ENCODE results near the gene OR2M7.
"Not testable (repeated sequence)": the region's sequence is repeated elsewhere in the genome, so short reads cannot be mapped to it uniquely, and the experiment has no call there.

The OR2M7 gene, protein sequence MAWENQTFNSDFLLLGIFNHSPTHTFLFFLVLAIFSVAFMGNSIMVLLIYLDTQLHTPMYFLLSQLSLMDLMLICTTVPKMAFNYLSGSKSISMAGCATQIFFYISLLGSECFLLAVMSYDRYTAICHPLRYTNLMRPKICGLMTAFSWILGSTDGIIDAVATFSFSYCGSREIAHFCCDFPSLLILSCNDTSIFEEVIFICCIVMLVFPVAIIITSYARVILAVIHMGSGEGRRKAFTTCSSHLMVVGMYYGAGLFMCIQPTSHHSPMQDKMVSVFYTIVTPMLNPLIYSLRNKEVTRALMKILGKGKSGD

DNA sequence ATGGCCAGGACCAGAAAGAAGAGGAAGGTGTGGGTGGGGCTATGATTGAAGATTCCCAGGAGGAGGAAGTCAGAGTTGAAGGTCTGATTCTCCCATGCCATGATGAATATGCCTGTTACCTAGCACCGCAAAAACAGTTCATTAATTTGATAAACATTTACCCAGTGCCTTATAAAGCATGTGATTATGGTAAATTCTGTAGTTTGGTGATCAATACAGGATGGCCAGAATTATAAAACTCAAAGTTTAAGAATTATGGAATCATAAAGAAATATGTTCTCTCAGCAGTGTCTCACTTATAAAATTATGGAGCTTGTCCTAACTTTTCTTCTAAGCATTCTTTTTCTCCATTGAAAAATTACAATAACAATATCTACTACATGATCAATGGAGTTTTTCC is at the start of gene OR2M7:
OR2M7 (minus strand) TSS at position 101 of the 400 bp plus-strand sequence; CDS start at position 101, 0 bp downstream.
- DNase-seq (ENCODE audit: low read depth, low spot score) = no peak

DNA sequence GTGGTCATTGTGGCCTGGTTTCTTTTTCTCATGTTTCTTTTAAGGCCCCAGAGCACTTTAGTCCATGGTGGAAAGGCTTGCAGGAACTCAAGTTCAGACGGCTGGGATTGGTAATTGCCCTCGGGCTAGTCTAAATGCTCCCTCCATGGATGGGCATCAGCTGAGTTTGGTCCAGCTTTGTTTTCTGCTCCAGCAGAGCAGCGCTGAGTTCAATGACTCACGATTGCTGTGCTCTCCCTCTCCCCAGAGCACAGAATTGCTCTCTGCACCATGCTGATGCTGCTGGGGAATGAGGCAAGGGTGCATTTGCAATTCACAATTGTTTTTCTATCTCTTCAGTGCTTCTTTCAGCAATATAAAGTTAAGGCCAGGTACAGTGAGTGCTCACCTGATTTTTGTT is 49.4 kb upstream of the OR2M7 start:
- no peak for DNase-seq (ENCODE audit: low read depth, low spot score)

DNA sequence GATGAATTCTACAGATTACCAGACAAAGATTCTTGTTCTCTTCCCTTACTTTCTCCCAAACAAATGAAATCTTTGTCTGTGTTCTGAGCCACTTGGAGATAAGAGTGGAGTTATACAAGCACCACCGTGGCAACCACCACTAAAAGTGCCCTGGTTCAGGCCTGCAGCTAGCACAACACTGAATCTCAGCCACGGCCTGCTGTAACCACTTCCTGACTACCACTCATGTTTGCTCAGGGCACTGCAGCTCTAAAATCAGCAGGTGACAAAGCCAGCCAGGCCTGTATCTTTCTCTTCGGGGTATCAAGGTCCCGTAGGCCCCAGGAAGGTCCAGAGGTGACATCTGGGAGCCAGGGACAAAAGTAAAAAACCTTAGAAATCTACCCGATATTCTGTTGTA is 48.0 kb upstream of the OR2M7 start:
- DNase-seq (ENCODE audit: low read depth, low spot score) = no peak

- DNase-seq (ENCODE audit: low read depth, low spot score) = no peak
Observed at GRCh38 chr1:248366609-248367008, 42.2 kb upstream of the OR2M7 start.

DNA sequence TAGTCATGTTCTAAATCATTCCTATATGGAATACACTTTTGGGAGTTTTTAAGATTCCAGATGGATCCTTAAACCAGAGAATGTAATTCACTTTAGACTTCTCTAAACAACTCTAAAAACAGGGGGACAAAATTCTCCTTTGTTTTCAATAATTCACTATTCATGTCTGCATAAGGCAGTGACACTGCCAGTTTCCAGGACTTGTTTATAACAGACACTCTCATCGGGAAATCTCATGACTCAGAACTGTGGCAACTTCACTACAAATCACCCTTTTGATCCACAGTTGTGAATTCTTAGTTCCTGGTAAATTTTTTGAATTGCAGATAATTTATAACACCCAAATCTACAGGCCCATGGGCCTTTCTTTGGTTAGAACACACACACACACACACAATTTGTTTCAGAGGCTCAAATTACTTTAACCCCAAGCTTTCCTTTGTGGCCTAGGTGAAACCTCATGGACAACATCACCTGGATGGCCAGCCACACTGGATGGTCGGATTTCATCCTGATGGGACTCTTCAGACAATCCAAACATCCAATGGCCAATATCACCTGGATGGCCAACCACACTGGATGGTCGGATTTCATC is 36.9 kb upstream of the OR2M7 start, which contains the start of gene OR2T4:
OR2T4 (plus strand) TSS at position 545 of the 595 bp plus-strand sequence; CDS start at position 545, 0 bp downstream.
- no peak for DNase-seq (ENCODE audit: low read depth, low spot score)

DNA sequence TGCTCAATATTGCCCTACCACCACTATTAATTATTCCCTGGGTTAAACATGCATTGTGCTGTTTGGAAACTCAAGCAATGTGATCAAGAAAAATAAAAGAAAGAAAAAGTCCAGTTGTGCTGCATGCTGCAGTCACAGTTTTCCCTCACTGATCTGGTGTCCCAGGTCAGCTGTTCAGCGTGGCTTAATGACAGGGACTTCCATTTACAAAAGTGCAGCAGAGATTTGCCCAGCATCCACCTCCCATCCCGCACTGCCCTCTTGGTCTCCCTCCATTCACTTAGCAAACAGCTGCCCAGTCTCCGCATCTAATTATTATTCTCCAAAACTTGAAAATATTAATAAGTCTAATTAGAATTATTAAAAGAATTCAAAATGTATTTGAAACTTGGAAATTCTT is 35.0 kb upstream of the OR2M7 start:
- no peak for DNase-seq (ENCODE audit: low read depth, low spot score)

- no peak for DNase-seq (ENCODE audit: low read depth, low spot score)
Observed at GRCh38 chr1:248348475-248348874, 24.1 kb upstream of the OR2M7 start, which contains the start of gene OR14C36. OR14C36 (plus strand) TSS chr1:248348775; CDS start chr1:248348775, 0 bp downstream.

DNA sequence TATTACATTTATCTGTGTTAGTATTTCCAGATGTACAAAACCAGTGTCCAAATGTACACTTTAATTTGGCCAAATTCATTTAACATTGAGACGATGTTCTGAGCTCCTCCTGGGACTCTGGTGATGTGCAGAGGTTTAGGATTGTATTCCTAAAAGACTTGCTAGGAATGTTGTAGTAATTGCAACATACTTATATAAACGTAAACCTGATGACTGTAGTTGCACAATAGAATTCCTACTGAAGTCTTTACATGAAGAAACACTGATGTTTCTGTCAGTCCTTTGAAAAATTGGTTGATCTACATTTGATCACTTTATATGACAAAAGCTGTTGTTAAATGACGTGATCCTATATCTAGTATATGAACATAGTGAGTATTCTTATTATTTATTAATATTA is 19.1 kb upstream of the OR2M7 start:
- no peak for DNase-seq (ENCODE audit: low read depth, low spot score)

GRCh38 chr1:248316796-248317195 is 7.6 kb downstream of the OR2M7 start:
- no peak for DNase-seq (ENCODE audit: low read depth, low spot score)

GRCh38 chr1:248306740-248307139 is 17.6 kb downstream of the OR2M7 start:
- DNase-seq (ENCODE audit: low read depth, low spot score) = not testable (repeated sequence)

DNA sequence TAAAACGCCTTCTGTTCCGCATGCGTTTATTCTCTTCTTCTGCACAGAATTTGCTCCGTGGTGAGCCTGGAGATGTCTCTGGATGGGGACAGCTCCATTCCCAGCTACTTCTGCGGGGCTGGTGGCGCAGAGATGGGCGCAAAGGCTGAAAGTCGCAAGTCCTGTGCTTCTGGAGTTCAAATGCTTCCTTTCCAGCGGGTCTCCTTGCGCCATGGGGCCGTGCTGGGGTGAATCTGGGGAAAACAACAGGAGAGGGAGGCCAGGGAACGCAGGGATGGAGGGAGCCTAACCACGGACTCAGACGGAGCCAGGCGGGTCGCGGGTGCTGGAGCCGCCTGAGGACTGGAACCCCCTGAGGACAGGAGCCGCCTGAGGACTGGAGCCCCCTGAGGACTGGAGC is 18.3 kb downstream of the OR2M7 start:
- no peak for DNase-seq (ENCODE audit: low read depth, low spot score)

DNA sequence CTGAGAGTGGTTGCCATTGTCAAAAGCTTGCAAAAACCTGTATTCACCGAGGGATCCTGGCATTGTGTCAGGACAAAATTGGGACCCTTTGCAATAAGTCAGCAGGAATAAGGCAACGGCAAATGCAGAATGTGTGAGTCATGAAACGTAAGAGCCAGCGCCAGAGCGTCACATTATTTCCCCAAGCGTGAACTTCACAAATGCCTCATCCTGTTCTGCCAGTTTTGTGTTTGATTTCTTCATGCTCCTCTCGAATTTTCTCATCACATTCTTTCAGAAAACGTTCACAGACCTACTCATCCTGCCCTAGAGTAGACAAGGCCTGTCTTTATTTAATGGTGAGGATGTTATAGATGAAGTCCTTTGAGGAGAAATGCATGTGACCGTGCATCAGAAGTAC is 18.7 kb downstream of the OR2M7 start:
- DNase-seq (ENCODE audit: low read depth, low spot score) = not testable (repeated sequence)

DNA sequence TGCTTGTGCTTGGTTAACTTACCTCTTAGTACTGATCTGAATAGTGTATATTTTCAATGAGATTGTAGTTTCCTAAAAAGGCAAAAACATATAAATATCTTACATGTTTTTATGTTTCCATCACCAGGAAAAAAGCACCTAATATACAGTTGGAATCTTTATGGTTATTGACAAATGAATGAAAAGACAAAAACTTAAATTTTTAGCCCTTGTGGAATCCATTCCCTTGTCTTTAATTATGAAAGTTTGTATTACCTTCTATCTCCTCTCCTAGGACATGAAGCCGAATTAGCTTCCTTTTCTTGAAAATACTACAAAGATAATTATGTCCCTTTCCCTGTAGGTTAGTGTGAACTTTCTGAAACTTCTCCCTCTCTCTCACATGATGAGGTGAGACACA is 21.0 kb downstream of the OR2M7 start, which contains the start of gene OR2T12:
OR2T12 (minus strand) TSS at position 101 of the 400 bp plus-strand sequence. CDS start 7,846 bp downstream, outside the sequence.
- DNase-seq (ENCODE audit: low read depth, low spot score) = no peak

DNA sequence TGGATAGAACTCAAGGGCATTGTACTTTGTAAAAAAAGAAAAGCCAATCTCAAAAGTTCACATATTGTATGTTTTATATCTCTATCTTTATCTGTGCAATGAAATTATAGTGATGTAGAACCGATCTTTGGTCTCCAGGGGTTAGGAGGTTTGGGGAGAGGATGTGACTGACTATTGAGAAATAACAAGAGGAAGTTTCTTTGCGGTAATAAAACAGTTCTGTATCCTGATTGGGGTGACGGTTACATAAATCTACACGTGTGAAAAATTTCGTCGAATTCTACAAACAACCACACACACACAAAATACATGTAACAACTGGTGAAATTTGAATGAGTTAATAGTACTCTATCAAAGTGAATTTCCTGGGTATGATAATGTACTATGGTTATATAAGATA is 36.0 kb downstream of the OR2M7 start:
- no peak for DNase-seq (ENCODE audit: low read depth, low spot score)

DNA sequence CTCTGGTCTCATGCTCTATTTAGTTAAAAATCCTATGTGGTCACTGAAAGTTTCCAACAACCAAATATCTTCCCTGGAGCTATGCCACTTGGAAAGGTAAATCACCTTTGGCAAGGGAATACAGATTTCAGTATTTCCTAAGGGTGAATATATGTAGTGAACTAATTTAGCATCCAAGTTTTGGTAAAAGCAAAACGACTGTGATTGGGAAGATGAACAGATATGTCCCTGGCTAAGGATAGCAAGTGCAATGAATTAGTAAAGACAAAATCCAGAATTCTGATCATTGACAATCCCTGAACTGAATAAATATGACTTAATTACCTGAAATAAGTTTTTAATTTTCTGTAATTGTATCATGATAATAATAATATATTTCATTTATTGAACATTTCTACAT is 46.5 kb downstream of the OR2M7 start, which contains the start of gene OR2T33:
OR2T33 (minus strand) TSS at position 101 of the 400 bp plus-strand sequence. CDS start 4,162 bp downstream, outside the sequence.
- no peak for DNase-seq (ENCODE audit: low read depth, low spot score)

Data from activated CD4-positive, CD25-positive, alpha-beta regulatory T cell treated with anti-CD3 and anti-CD28 coated beads, Interleukin-2, amount 50 U/mL, for 16 hours (primary cell).